HG02678 (cell line): ENCODE results near the gene RNASEH2B.

ENCODE experiments used
- ATAC-seq: cut with Tn5 transposase; IDR thresholded peaks from one replicate; pipeline ENCODE4 v1.9.1; 2021; ENCODE audit warnings: mild to moderate bottlenecking, moderate library complexity; ENCODE audit not compliant: unreplicated experiment

RNASEH2B gene

DNA sequence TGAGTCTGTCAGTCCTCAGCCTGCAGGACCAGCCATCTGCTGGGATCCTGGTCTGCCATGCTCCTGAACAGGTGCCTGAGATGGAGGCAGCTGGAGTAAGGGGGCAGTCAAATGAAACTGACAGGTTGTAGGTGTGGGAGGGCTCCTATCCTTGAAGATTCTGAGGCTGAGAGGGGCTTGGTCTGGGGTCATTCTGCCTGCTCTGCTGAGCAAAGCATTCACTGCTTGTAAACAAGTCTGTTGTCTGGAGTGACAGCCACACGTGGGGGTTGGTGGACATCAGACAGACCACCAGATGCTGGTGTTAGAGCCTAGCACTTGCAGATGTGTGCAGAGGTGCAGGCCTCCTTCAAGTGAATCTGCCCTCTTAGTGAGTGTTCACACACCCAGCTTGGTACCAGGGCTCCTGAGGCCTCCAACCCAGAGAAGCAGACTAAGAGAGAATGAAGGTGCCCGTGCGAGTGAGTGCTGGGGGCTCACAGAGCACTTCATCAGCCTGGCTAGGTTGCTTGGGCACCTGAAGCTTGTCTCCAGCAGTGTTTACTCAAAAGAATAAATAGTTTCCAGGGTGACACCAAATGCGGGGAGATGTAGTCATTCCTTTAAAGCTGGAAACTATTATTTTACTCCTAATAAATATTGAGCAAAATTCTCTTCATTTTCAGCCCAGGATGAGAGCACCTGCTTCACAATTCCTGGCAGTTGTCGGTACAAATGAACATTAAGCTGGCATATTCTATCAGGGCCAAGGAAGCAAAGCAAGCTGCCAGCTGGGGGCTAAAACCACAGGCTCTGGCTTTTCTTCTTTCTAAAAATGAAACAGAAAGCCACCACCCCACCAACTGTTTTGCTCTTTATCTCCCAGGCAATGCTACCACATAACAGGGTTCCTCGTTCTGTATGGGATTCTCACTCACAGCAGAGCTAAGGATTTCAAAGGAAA lies 82.3 kb downstream of the RNASEH2B start:
- ATAC-seq: peak; percentile 91

DNA sequence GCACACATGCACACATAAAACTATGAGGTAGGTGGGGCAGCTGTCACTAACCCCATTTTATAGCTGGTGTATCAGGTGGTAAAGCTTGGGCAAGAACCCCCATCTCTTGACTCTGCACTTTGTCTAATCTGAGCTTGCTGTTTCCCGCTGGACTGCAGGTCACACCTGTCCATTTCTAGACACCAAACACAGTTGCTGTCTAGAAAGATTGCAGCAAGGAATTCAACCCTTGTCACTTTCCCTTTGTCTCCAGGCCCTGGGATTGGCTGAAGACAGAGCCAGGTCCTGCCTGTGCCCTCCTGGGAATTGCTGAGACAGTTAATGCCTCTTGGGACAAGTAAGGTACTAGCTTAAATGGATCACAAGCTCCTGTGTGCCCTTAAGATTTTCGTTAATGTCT lies 83.8 kb downstream of the RNASEH2B start:
- no peak for ATAC-seq

GRCh38 chr13:50993934-50994333 lies 84.3 kb downstream of the RNASEH2B start:
- no peak for ATAC-seq

GRCh38 chr13:50994651-50995050 lies 85.1 kb downstream of the RNASEH2B start:
- no peak for ATAC-seq

DNA sequence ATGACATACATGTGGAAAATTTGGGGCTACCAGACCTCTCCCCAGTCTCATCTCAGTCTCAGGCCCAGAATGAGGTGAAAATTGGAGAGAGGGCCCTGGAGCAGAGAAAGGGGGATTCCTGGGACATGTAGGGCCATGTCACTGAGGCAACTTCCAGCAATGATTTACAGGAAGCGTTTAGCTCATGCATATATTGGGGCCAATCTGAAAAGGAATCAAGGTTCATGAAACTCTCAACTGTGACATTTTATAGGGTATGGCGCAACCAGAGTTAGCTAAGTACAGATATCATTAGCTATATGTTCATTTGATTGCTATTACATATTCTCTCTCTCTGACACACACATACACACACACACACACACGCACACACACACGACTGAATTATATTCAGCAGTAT lies 86.3 kb downstream of the RNASEH2B start:
- ATAC-seq: no peak

DNA sequence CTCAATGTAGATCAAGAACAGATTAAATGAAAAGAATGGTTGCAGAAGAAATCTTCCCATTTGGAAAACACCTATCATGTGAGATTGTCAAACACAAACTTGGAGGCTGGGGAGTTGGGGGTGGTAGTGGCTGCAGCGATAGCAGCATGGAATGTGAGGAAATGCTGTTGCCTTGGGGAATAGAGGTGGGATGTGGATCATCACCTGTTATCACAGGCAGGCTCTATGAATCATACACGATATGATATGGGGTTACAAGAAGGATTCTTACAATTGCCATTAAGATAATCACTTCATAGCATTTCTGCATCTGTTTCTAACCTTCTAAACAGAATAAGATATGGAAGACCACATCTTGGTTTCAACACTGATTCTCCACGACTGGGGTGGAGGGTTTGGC lies 88.7 kb downstream of the RNASEH2B start:
- ATAC-seq: no peak

GRCh38 chr13:50999641-51000040 lies 90.0 kb downstream of the RNASEH2B start:
- no peak for ATAC-seq

DNA sequence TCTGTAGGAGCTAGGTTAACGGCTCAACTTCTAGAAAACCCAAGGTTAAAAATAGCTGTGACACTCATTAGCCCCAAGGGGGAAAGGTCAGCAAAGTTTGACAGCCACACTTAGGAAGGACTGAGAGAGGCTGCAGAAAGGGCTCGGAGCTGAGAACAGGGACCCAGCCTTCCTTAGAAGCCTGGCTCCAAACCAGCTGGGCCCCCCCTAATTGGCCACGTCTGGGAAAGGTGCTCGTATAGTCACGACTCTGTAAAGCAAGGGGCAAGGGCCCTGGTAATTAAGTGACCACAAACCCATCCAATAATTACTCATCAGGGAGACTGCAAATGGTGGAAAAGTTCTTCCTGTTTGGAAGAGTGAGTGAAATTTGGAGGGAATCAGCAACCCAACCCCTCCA lies 90.5 kb downstream of the RNASEH2B start:
- no peak for ATAC-seq

GRCh38 chr13:51000571-51001260 lies 91.1 kb downstream of the RNASEH2B start:
- ATAC-seq: no peak

DNA sequence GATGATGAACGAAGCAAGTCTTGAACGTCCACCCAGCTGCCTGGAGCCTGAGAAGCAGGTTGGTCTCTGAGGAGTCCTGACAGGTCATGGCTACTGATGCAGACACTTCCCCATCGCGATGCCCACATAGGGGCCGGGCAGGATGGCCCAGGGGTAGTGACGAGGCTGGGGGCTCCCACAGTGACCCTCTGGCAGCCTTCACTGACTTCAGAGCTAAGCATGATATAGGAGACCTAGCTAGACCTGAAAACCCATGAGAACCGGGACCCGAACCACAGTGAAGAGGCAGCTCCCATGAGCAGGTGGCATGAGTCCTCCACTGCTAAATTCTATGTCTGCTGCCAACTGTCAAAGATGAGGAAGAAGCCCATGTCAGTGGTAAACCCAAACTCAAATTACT lies 91.7 kb downstream of the RNASEH2B start:
- no peak for ATAC-seq

DNA sequence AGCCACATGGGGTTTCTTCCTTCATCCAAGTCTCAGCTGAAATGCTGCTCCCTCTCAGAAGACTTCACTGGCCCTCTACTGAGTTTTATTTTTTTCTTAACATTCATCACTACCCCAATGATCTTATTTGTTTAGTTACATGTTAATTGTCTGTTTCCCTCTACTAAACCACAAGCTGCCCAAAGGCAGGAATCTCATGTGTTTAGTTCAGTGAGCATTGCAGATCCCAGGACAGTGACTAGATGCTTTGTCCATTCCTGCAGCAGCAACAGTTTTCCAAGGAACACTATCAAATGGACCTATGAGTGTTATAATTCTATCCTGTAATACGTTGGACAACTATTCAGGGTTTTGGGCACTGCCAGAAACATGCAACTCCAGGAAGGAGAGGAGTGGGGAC lies 93.1 kb downstream of the RNASEH2B start:
- no peak for ATAC-seq

DNA sequence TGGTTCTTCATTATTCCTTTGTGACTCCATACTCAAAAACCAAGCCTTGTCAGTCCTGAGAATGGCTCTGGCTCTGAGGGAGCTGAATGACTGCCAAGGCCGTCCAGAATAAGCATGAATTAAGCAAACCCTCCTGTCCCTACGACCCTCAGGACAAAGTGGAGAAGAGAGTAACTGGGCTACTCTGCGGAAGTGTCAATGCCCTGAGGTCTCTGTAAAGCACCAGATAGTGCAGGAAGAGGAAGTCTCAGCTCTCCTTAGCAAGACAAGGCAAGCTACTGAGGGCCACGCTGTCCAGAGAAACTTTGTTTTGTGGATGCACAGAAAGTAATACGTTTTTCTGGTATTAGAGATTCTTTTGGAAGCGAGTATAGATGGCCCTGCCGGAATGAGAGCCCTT lies 94.1 kb downstream of the RNASEH2B start:
- no peak for ATAC-seq

- no peak for ATAC-seq
Observed at GRCh38 chr13:51004111-51004865, 94.7 kb downstream of the RNASEH2B start.

GRCh38 chr13:51004918-51005460 lies 95.4 kb downstream of the RNASEH2B start:
- ATAC-seq: no peak

GRCh38 chr13:51005566-51005965 lies 96.0 kb downstream of the RNASEH2B start:
- no peak for ATAC-seq
